Measurements from ENCODE around the gene RFNG. TPM values are rescaled to one million over a fixed set of nuclear protein-coding genes. Genes with fewer than 3 reads are reported as not detected.

RFNG gene
- total RNA-seq, 4 donors from 2014 or later: 22.5 to 66.9 (median 49.0) TPM

GRCh38 chr17:82037889-82038195 lies 13.8 kb downstream of the RFNG start:
- no peak for TF ChIP-seq CTCF (IDR thresholded peaks at IDR 0.05; ENCODE audit: low read depth)

GRCh38 chr17:82037092-82037888 lies 14.3 kb downstream of the RFNG start, which contains the start of gene DCXR:
TSS of gene DCXR (minus strand) at chr17:82037697. CDS start at chr17:82037682, 15 bp downstream.
- no peak for TF ChIP-seq CTCF (IDR thresholded peaks at IDR 0.05; ENCODE audit: low read depth)

- no peak for TF ChIP-seq CTCF (IDR thresholded peaks at IDR 0.05; ENCODE audit: low read depth)
Observed at GRCh38 chr17:82036634-82037091, 14.9 kb downstream of the RFNG start.

GRCh38 chr17:82035956-82036633 lies 15.5 kb downstream of the RFNG start:
- no peak for TF ChIP-seq CTCF (IDR thresholded peaks at IDR 0.05; ENCODE audit: low read depth)

- no peak for TF ChIP-seq CTCF (IDR thresholded peaks at IDR 0.05; ENCODE audit: low read depth)
Observed at GRCh38 chr17:82035488-82035887, 16.1 kb downstream of the RFNG start.

GRCh38 chr17:82034371-82035011 lies 17.1 kb downstream of the RFNG start:
- TF ChIP-seq CTCF (IDR thresholded peaks at IDR 0.05; ENCODE audit: low read depth): no peak
